ENCODE data around the gene OMP. TPM values are rescaled to one million over a fixed set of nuclear protein-coding genes. Genes with fewer than 3 reads are reported as not detected.

OMP gene
- total and polyA plus RNA-seq, 2 donors (not counting 1 experiment from before 2014, with no cell fraction given) = not detected

DNA sequence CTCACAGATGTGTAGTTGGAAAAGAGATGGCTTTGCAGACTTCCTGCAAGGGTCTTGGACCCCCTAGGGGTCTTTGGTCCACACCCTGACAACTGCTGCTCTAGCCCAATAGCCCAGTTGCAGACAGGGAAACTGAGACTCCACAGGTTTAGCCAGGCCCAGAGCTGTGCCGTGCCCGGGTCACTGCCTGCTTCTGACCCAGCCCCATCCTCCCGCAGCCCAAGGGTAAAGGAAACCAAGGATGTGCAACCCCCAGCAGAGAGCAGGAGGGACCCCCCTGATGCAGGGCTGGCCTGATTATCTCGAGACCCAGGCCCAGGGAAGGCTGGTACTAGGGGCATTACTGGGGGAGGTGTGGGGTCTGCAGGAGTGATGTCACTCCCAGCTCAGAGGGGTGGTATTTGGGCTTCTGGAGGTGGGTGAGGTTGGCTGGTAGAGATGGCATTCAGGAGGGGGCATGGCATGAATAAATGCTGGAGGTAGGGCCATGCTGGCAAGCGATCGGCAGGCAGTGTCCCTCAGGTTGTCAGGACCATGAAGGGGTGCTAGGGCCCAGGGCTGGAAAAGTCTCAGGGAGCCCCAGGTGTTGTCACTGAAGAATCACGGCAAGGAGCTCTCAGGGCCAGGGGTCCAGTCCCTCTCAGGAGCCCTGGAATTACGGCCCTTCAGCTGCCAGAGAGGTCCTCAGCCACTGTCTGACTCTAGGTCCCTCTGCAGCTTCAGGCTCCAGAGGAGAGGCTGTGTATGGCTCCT is 46.5 kb downstream of the OMP start:
- no peak for DNase-seq

DNA sequence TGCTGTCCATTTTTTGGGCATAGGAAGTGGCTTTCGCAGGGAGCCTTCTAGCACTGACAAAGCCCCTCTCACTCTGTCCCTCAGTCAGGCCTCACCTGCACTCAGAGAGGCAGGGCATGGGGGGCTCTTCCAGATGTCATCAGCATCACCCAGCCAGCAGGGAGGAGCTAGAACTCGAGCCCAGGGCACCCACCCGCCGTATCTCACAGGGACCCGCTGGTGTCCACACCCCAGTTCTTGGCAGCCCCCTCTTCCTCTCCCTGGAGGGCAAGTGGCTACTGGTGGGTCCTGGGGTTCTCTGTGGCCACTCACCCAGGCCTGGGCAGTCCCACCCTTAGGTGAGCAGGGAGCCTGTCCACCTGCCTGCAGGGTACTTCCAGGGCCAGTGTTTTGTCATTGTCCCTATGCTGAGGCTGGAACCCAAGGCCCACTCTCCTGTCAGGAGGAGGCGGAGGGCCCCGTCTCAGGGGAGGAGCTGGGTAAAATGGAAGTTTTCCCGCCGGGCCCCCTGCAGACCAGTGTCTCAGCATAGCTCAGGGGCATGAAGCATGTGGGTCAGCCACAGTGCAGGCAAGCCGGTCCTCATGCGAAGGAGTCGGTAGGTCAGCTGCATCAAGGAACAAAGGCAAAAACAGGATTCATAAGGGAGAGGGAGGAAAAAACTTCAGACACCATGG is 47.2 kb downstream of the OMP start:
- no peak for ATAC-seq (ENCODE audit: low read depth)
- intact Hi-C loops (cut with micrococcal nuclease) = no loop called here
- no peak for TF ChIP-seq EZH2 (IDR thresholded peaks at IDR 0.05; ENCODE audit: borderline replicate concordance, insufficient read depth, low read depth, low read length, poor library complexity, severe bottlenecking)
- TF ChIP-seq, protein P1, sequence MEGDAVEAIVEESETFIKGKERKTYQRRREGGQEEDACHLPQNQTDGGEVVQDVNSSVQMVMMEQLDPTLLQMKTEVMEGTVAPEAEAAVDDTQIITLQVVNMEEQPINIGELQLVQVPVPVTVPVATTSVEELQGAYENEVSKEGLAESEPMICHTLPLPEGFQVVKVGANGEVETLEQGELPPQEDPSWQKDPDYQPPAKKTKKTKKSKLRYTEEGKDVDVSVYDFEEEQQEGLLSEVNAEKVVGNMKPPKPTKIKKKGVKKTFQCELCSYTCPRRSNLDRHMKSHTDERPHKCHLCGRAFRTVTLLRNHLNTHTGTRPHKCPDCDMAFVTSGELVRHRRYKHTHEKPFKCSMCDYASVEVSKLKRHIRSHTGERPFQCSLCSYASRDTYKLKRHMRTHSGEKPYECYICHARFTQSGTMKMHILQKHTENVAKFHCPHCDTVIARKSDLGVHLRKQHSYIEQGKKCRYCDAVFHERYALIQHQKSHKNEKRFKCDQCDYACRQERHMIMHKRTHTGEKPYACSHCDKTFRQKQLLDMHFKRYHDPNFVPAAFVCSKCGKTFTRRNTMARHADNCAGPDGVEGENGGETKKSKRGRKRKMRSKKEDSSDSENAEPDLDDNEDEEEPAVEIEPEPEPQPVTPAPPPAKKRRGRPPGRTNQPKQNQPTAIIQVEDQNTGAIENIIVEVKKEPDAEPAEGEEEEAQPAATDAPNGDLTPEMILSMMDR (IDR thresholded peaks at IDR 0.05) = no peak
- peaks cover 0 to 10% of the 10 kb centered on the region in 2 donors for H3K4me1 ChIP-seq (ENCODE audit: control insufficient read depth in 2 of 2, insufficient read depth in 2 of 2, low read length in 2 of 2)
- DNase-seq = no peak
- H3K36me3 ChIP-seq (replicated peaks in 1 of 2; ENCODE audit: control extremely low read depth in 1 of 2, control insufficient read depth in 1 of 2, extremely low read depth in 1 of 2, insufficient read depth in 2 of 2, low read length in 1 of 2) = no peaks in the 10 kb centered on the region
- no peaks in the 10 kb centered on the region for H4K20me1 ChIP-seq (ENCODE audit: control insufficient read depth, insufficient read depth, low read length, poor library complexity, severe bottlenecking)
- Mint-ChIP-seq H3K4me1 (peaks cover 7% of the 10 kb centered on the region), H3K9me3 (ENCODE audit: insufficient read depth) (no peaks in the 10 kb centered on the region), H3K27ac (no peak overlapping the region), H3K27me3 (peaks cover 18% of the 10 kb centered on the region), H3K4me3 (no peak overlapping the region)
- 91% methylated on average over 9 of the region's 12 CpGs for WGBS (ENCODE audit: insufficient coverage)
- no peaks in the 10 kb centered on the region for H3K79me2 ChIP-seq (ENCODE audit: control insufficient read depth, insufficient read depth, low read length)
- H3K9ac ChIP-seq (ENCODE audit: low read length) = no peak overlapping the region
- CTCF ChIA-PET = no interaction called here
- no peak overlapping the region for H2AFZ ChIP-seq (ENCODE audit: insufficient read depth, low read depth, low read length, poor library complexity, severe bottlenecking)
- POLR2A ChIA-PET = no interaction called here
- H3K27ac ChIP-seq (ENCODE audit: low read length in 2 of 2) = no peak overlapping the region
- H3K9me3 ChIP-seq (ENCODE audit: control extremely low read depth in 1 of 3, control insufficient read depth in 2 of 3, insufficient read depth in 1 of 3, low read length in 2 of 3) = no peaks in the 10 kb centered on the region
- H3K27me3 ChIP-seq (replicated peaks in 1 of 4; ENCODE audit: control extremely low read depth in 1 of 4, control insufficient read depth in 3 of 4, insufficient read depth in 4 of 4, low read length in 3 of 4) = peaks cover 0 to 11% (median 3%) of the 10 kb centered on the region in 4 experiments
- no peak overlapping the region for H3K4me3 ChIP-seq (ENCODE audit: control extremely low read depth in 1 of 5, extremely low read depth in 1 of 5, insufficient read depth in 1 of 5, low read depth in 2 of 5, low read length in 4 of 5)
- H3K4me2 ChIP-seq (replicated peaks; ENCODE audit: low read depth, low read length, poor library complexity, severe bottlenecking) = no peak overlapping the region

More for the DNA sequence above, 46.5 kb downstream of the OMP start:
- Histone ChIP-seq H3K4me3 (ENCODE audit: control extremely low read depth in 1 of 5, extremely low read depth in 1 of 5, insufficient read depth in 1 of 5, low read depth in 2 of 5, low read length in 4 of 5) (no peak overlapping the region), H3K9ac (ENCODE audit: low read length) (no peak overlapping the region), H3K79me2 (ENCODE audit: control insufficient read depth, insufficient read depth, low read length) (no peaks in the 10 kb centered on the region), H3K36me3 (replicated peaks in 1 of 2; ENCODE audit: control extremely low read depth in 1 of 2, control insufficient read depth in 1 of 2, extremely low read depth in 1 of 2, insufficient read depth in 2 of 2, low read length in 1 of 2) (no peaks in the 10 kb centered on the region), H2AFZ (ENCODE audit: insufficient read depth, low read depth, low read length, poor library complexity, severe bottlenecking) (no peak overlapping the region), H3K9me3 (ENCODE audit: control extremely low read depth in 1 of 3, control insufficient read depth in 2 of 3, insufficient read depth in 1 of 3, low read length in 2 of 3) (no peaks in the 10 kb centered on the region), H3K27me3 (replicated peaks in 1 of 4; ENCODE audit: control extremely low read depth in 1 of 4, control insufficient read depth in 3 of 4, insufficient read depth in 4 of 4, low read length in 3 of 4) (peaks cover 0 to 11% (median 3%) of the 10 kb centered on the region in 4 experiments), H3K4me1 (ENCODE audit: control insufficient read depth in 2 of 2, insufficient read depth in 2 of 2, low read length in 2 of 2) (peaks cover 0 to 10% of the 10 kb centered on the region in 2 donors), H3K4me2 (replicated peaks; ENCODE audit: low read depth, low read length, poor library complexity, severe bottlenecking) (no peak overlapping the region), H4K20me1 (ENCODE audit: control insufficient read depth, insufficient read depth, low read length, poor library complexity, severe bottlenecking) (no peaks in the 10 kb centered on the region), H3K27ac (ENCODE audit: low read length in 2 of 2) (no peak overlapping the region)
- ChIA-PET POLR2A (no interaction called here), CTCF (interaction anchor here (3.4 kb wide), 1 partner anchor 22 kb away, joined by 14 read pairs; the partner anchor contains the start of gene MYO7A)
- Mint-ChIP-seq H3K9me3 (ENCODE audit: insufficient read depth) (no peaks in the 10 kb centered on the region), H3K4me3 (no peak overlapping the region), H3K27me3 (peaks cover 18% of the 10 kb centered on the region), H3K4me1 (peaks cover 7% of the 10 kb centered on the region), H3K27ac (no peak overlapping the region)
- ATAC-seq (ENCODE audit: low read depth) = no peak
- intact Hi-C loops (cut with micrococcal nuclease) = no loop called here
- no peak for TF ChIP-seq EZH2 (IDR thresholded peaks at IDR 0.05; ENCODE audit: borderline replicate concordance, insufficient read depth, low read depth, low read length, poor library complexity, severe bottlenecking)
- WGBS (ENCODE audit: insufficient coverage) = 93% methylated on average over 8 of the region's 8 CpGs
